GM12892 (cell line): ENCODE data around the gene CACNA1B.

Experiments used
- POLR2A ChIP-seq: IDR thresholded peaks from 2 replicates; pipeline ENCODE4 v1.6.1; 2011; ENCODE audit warnings: low read depth, low read length, control low read depth
- POLR2AphosphoS5 ChIP-seq: IDR thresholded peaks from 2 replicates; pipeline ENCODE4 v1.6.1; 2011; ENCODE audit warnings: low read depth, low read length, control low read depth
- TAF1 ChIP-seq: IDR thresholded peaks from 2 replicates; pipeline ENCODE4 v1.6.1; 2011; ENCODE audit warnings: low read depth, mild to moderate bottlenecking, control low read depth, low read length, borderline replicate concordance

- TF ChIP-seq POLR2A (no peak), POLR2AphosphoS5 (no peak), TAF1 (no peak)
These were observed 180.6 kb downstream of the CACNA1B start for GRCh38 chr9:138058181-138058580.
